ENCODE data around the gene TLE1.

The TLE1 gene

DNA sequence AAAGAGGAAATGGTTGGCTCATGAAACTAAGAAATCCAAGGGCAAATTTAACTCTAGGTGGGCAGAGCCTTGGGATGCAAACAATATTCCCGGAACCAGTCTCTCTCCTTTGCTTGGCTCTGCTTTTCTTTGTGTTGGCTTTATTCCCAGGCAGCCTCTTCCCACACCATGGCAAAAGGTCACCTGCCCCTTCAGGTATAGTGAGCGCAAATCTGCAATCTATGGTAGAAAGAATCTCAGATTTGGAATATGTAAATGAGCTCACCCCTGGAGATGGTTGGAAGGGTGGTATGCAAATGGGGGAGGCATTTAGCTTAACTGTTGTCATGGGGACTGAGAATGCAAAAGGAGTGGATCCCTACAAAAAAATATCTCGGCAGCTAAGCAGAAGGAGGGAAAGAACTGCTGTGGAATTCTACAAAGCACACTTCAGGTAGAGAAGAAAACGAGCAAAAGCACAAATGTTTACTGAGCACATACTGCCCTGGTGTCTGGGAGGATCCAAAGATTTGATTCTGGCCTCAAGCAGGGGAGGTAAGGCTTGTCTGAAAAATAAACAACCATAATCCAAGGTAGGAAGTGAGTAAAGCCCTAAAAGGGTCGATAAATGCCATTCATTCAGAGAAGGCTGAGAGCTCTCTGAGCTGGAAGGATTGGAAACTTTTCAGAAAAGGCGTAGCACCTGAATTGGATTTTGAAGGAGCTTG lies 139.7 kb downstream of the TLE1 start:
- no peak for DNase-seq (ENCODE audit: low read depth)

DNA sequence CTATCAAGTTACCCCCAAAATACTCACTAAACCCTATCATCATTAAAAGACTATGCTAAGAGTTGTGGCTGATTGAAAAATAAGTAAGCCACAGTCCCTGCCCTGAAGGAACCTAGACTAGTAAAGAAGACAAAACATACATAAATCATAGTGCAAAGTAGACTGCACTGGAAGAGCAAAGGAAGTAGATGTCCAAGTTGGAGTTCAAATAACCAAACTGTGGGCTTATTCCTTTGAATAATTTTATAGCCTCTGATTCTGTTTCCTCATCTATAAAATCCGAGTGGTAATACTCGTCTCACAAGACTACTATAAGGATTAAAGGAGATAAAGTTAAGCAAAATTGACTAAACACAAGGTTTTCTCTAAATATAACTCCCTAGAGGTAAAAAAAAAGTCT lies 140.4 kb downstream of the TLE1 start:
- no peak for DNase-seq (ENCODE audit: low read depth)

DNA sequence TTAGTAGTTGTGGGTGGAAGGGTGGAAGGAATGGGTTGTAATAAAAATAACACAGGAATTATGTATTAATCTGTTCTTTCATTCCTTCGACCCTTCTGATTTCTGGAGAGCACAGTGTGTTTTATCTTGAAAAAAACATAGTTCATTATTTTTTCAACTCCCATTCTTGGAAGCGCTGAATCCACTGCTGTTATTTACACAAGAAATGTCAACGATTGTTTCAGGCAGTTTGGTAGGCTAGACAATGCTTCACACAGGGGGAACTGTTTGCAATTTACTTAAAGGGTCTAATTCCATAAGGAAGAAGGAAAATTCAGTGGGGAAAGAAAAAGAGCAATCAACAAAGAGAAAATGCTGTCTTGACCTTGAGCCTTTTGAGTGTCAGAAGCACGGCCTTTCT lies 142.9 kb downstream of the TLE1 start:
- DNase-seq (ENCODE audit: low read depth) = no peak

DNA sequence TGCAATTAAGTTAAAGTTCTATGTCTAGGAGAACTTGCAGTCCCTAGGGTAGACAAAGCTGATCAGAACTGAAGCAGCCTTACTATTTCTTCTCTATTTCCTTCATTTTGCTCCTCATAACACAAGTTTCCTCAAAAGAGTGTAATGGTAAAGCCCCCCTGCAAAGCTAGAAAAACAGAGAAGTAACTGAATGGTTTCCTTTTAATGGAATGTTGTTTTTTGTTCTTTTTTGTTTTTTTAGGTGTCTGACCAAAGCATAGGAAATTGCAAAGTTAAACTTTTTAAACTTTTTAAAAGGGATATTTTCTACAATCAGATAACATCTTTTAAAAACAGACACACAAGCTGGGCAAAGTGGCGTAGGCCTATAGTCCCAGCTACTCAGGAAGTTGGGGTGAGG lies 145.7 kb downstream of the TLE1 start:
- no peak for DNase-seq (ENCODE audit: low read depth)

DNA sequence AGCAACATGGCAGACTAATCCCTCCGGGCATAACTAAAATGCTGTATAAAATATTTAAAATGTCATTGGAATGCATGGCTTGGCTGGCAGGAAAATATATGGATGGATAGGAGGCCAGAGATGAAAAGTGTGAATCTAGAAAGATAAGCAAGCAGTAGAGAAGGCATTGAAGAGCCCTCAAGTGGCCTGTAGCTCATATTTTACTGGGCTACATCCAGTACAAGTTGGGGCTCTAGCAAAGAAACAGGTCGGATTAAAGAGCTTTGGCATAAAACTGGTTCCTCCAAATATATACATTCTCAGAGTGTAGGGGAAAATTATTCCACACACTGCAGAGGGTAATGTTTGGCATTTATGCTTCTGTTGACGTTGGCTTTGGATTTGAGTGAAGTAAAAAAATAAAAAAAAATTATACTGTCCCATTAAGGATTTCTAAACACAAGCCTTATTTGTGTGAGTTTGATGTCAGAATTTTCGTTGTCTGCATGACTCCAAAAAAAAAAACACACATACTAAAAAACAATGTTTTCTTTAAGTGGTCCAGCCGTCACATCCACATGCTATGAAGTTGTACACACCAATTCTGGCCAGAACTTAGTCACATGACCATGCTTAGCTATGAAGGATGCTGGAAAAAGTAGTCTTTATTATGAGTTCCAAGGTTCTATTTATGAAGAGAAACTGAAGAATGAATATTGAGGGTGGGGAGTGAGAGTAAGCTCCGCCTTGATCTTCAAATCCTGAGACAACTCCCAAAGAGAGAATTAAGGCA lies 147.0 kb downstream of the TLE1 start:
- no peak for DNase-seq (ENCODE audit: low read depth)

DNA sequence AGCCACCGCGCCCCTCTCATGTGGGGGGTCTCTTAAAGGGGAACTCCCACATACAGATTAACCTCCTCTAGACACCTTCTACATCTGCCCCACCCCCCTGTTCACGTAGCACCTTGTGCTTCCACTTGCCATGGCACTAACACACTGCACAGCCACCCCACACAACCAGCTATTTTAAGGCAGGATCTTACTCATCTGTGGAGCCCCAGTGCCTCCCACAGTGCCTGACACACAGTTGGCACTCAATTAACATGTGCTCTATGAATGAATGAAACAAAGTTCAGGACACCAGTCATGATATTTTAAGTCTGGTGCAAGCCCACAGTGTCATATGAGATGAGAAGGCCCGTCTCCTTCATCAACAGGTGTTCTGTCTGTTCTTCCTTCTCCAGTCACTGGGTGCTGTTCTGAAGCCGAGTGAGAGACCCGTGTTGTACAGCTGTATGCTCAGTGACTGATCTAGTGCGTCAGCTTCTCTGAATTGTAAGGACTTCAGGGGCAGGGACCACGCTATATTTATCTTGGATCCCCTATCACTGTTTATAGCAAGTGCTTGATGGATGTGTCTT lies 149.1 kb downstream of the TLE1 start:
- no peak for DNase-seq (ENCODE audit: low read depth)

DNA sequence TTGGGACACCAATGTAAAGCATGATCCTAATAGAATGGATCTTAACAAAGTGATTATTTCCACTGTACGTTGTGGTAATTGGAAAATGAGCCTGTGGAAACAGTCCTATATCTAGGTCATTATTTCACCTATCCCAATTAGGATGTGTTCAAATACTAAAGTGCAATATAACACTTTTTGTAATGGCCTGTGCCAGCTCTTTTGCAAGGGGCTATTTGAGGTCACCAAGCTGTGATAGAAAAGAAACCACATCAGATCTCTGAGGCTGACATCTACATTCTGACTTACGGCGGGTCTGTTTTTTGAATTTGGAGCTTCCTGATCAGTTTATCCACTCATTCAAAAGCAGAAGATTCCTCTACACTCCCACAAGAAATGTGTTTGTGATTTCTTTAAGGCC lies 150.0 kb downstream of the TLE1 start:
- DNase-seq (ENCODE audit: low read depth) = no peak

DNA sequence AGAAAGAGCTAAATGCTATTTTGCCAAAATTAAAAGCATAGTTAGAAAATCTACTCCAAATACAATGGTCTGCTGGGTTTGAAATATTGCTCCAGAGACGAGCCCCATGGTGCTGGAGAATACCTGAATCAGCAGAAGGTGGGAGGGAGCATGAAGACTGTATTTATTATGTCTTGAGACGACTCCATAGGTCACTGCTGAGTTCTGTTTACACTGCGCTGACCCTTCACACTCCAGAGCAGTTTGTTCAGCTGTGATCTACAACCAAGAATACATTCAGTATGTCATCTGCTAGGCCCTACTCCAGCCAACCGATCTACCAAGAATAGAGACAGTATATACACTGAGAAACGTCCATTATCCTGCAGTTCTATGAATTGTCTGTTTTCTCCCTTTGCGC lies 150.5 kb downstream of the TLE1 start:
- DNase-seq (ENCODE audit: low read depth) = no peak

DNA sequence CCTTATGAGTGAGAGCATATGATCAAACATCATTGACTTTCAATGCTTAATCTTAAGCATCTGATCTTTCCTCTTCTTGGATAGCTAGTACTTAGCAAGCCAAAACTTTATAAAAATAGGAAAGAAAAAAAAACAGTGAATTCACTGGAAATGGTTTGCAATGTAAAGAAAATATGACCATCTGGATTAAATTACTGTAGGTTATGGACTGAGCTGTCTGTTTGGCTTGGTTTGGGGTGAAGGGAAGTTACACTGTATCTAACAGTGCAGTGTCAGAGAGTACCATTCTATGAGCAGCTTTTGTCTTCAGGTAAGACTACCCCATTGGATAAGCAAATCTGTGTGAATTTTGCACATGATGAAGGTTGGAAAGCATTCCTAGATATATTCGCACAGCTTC lies 151.4 kb downstream of the TLE1 start:
- no peak for DNase-seq (ENCODE audit: low read depth)

DNA sequence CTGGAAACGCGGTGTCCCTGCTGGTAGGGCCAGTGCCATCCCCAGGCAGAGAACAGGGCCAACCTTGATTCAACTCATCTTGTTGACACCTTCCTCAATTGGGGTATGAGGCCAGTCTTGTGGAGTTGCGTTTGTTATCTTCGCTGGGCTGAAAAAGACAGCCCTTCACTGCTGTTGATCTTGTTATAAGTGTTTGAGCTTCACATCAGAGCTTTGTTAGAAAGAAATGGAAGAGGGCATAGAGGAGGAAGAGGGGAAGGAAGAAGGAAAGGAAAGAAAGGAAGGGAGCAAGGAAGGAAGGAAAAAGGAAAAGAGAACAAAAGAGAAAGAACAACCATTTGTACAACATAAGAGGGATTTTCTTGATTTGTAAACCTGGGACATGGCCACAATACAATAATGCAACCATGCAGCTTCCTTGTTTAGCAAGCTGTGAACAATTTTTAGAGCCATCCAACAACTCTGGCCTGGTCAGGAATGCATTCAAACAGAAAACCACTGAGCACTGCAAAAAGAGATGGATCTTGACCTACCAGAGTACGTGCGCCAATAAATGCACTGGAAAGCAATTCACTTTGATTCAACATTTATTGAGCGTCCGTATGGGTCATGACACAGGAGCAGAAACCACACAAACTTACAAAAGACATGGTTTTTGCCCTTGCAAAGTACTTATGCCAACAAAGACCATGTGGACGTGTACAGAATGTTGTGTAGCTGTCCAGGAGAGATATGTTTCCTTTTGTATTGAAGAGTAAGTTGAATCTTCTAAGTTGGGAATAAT lies 152.9 kb downstream of the TLE1 start:
- DNase-seq (ENCODE audit: low read depth) = no peak

DNA sequence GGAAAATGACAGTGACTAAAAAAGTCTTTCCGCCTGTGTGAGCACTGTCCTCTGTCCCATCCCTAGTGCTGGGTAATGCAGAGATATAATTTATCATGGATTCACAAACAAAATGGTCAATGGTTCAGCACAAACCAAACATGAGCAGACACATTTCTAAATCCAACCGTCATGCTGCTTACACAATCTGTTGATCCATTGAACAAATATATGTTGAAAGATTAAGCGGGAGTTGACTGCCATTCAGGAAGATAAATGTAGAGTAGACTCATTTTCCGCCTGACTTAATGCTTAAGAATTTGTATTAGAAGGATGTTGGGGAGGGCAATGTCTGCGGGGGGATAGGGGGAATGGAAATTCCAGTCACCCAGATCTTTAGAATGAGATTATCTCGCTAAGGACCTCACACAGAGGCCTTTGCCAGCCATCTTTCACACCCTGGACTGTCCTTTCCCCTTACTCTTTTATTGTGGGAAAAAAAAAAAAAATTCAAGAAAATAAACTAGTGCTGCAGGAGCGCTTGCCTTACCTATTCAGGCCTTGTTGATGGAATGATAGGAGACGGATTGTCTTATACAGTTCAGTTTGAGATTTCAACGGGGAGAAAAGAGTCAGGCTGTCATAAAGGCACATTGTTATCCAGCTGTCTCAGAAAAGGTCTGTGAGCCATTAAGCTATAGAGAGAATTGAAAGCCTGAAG lies 153.7 kb downstream of the TLE1 start:
- DNase-seq (ENCODE audit: low read depth) = no peak

DNA sequence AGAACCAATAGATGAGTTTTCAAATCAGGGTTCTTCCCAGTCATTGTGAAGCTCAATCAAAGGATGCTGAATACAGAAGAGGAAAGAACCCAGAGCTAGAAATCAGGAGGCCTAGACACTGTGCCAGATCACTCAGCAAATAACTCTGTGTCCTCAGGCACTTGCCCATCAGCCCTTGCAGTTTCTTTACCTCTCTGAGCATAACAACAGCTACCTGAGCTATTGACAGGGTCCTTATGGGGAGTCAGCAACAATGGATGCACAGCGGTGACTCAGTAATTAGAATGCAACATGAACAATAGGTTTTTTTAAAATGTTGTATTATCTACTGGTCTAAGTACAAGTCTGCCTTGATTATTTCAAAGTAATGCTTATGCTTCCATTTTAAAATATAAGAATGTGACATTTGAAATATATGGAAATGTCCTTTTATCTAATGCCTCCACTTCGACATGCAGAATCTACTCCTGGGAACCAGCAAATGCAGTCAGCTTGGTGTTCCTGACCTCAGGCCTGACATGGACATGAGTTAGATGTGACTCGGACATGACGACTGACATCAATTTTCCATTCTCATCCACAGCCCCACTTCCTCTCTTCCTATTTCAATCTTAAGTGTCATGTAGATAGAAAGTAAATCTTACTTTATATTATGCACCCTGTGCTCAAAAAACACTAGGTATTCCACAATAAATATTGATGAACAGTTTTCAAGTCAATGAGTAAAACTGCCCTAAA lies 155.0 kb downstream of the TLE1 start:
- no peak for DNase-seq (ENCODE audit: low read depth)
